Measurements from ENCODE around the gene KCTD5.

KCTD5 gene

GRCh38 chr16:2734844-2735515 lies 52.7 kb downstream of the KCTD5 start:
- no peak overlapping the region for H3K4me3 ChIP-seq (ENCODE audit: low read depth, low read length)
- no peak for DNase-seq (ENCODE audit: low read depth, low spot score)
- TF ChIP-seq CTCF (IDR thresholded peaks at IDR 0.05; ENCODE audit: low read depth, low read length) = no peak
- in situ Hi-C loops (cut with HindIII; ENCODE audit: low sequenced_read_pairs) = no loop called here

GRCh38 chr16:2736476-2737237 lies 54.3 kb downstream of the KCTD5 start:
- no peak for TF ChIP-seq CTCF (IDR thresholded peaks at IDR 0.05; ENCODE audit: low read depth, low read length)

DNA sequence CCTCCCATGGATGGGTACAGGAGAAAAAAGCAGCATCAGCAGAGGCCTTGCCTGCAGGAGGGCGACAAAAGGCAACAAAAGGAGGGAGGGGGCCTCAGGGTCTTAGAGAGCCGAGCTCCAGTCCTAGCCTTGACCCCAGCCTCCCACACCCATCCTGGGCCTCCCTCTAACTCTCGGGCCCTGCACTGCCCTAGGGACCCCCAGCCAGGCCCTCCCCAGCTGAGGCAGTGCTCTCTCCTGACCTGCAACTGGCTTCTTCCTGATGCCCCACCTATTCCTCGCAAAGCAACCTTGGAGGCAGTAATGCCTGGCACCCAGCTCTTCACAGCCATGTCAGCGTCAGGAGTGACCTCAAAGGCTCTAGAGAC lies 54.9 kb downstream of the KCTD5 start:
- no peak for DNase-seq (ENCODE audit: low read depth, low spot score)
- in situ Hi-C loops (cut with HindIII; ENCODE audit: low sequenced_read_pairs) = no loop called here
- no peak overlapping the region for H3K4me3 ChIP-seq (ENCODE audit: low read depth, low read length)
- no peak for TF ChIP-seq CTCF (IDR thresholded peaks at IDR 0.05; ENCODE audit: low read depth, low read length)

More at GRCh38 chr16:2736476-2737237, 54.3 kb downstream of the KCTD5 start:
- H3K4me3 ChIP-seq (ENCODE audit: low read depth, low read length) = no peak overlapping the region
- in situ Hi-C loops (cut with HindIII; ENCODE audit: low sequenced_read_pairs) = no loop called here
- no peak for DNase-seq (ENCODE audit: low read depth, low spot score)

DNA sequence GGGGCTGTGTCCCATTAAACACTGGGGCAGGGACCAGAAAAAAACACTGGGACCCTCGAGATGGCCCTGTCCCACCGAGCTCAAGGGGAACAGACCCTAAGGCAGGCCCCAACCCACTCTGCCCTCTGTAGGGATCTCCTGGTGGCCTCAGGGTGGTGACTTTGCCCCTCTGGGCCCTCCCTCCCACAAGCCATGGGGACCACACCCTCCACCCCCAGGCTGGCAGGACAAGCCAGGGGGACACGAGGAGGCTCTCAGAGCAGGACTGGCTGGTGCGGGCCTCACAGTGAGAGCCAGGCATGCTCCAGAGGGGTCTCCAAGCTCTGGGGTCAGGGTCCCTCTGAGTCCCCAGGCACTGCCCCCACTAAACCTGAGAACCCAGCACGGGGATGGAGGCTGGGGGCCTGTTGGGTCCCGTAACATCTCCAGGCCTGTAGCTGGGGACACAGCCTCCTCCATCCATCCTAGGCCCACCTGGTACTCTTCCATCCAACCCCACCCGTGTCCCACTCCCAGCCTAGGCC lies 55.6 kb downstream of the KCTD5 start:
- in situ Hi-C loops (cut with HindIII; ENCODE audit: low sequenced_read_pairs) = no loop called here
- no peak for TF ChIP-seq CTCF (IDR thresholded peaks at IDR 0.05; ENCODE audit: low read depth, low read length)
- no peak overlapping the region for H3K4me3 ChIP-seq (ENCODE audit: low read depth, low read length)

GRCh38 chr16:2738615-2739014 lies 56.3 kb downstream of the KCTD5 start:
- in situ Hi-C loops (cut with HindIII; ENCODE audit: low sequenced_read_pairs) = no loop called here
- no peak for DNase-seq (ENCODE audit: low read depth, low spot score)
- H3K4me3 ChIP-seq (ENCODE audit: low read depth, low read length) = no peak overlapping the region
- no peak for TF ChIP-seq CTCF (IDR thresholded peaks at IDR 0.05; ENCODE audit: low read depth, low read length)

More for the DNA sequence above, 55.6 kb downstream of the KCTD5 start:
- no peak for DNase-seq (ENCODE audit: low read depth, low spot score)

GRCh38 chr16:2739625-2740430 lies 57.5 kb downstream of the KCTD5 start:
- H3K4me3 ChIP-seq (ENCODE audit: low read depth, low read length) = no peak overlapping the region
- TF ChIP-seq CTCF (IDR thresholded peaks at IDR 0.05; ENCODE audit: low read depth, low read length) = no peak
- in situ Hi-C loops (cut with HindIII; ENCODE audit: low sequenced_read_pairs) = no loop called here
- DNase-seq (ENCODE audit: low read depth, low spot score) = no peak
